HL-60 (cell line): ENCODE measurements around the gene MYLIP.

Experiments used
- GABPA ChIP-seq: IDR thresholded peaks from 2 replicates; pipeline ENCODE4 v1.6.1; 2012; ENCODE audit warnings: low read depth
- POLR2AphosphoS5 ChIP-seq: IDR thresholded peaks from 2 replicates; pipeline ENCODE4 v1.6.1; 2012; ENCODE audit warnings: low read depth
- SPI1 ChIP-seq: IDR thresholded peaks from 2 replicates; pipeline ENCODE4 v1.6.1; 2012; ENCODE audit warnings: low read depth, mild to moderate bottlenecking, borderline replicate concordance
- TF ChIP-seq, protein P1 (sequence below): IDR thresholded peaks from one replicate; pipeline ENCODE4 v1.5.1; 2011; ENCODE audit warnings: low read length, control low read depth, inconsistent platforms; ENCODE audit not compliant: insufficient read depth
- TF ChIP-seq, protein P2 (sequence below): IDR thresholded peaks from 2 replicates; pipeline ENCODE4 v1.6.1; 2012; ENCODE audit warnings: low read depth; ENCODE audit not compliant: insufficient replicate concordance

DNA sequence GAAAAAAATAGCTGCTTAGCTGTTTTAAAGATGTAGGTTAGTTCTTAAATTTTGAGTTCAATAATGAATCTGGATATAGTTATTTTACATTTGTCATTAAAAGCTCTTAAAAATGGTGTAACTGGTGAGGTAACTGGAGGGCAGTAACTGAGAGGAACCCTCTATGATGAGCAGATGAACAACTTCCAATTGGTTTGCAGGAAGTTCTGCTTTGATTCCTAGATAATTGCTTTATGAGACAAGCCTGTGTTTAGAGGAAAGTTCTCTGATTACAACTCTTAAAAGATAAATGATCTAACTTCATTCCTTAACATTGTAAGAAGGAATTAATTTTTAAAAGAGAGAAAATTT is 8.5 kb downstream of the MYLIP start:
- TF ChIP-seq, protein P1, sequence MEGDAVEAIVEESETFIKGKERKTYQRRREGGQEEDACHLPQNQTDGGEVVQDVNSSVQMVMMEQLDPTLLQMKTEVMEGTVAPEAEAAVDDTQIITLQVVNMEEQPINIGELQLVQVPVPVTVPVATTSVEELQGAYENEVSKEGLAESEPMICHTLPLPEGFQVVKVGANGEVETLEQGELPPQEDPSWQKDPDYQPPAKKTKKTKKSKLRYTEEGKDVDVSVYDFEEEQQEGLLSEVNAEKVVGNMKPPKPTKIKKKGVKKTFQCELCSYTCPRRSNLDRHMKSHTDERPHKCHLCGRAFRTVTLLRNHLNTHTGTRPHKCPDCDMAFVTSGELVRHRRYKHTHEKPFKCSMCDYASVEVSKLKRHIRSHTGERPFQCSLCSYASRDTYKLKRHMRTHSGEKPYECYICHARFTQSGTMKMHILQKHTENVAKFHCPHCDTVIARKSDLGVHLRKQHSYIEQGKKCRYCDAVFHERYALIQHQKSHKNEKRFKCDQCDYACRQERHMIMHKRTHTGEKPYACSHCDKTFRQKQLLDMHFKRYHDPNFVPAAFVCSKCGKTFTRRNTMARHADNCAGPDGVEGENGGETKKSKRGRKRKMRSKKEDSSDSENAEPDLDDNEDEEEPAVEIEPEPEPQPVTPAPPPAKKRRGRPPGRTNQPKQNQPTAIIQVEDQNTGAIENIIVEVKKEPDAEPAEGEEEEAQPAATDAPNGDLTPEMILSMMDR = no peak
- TF ChIP-seq POLR2AphosphoS5 (no peak), SPI1 (no peak), GABPA (no peak)
- TF ChIP-seq, protein P2, sequence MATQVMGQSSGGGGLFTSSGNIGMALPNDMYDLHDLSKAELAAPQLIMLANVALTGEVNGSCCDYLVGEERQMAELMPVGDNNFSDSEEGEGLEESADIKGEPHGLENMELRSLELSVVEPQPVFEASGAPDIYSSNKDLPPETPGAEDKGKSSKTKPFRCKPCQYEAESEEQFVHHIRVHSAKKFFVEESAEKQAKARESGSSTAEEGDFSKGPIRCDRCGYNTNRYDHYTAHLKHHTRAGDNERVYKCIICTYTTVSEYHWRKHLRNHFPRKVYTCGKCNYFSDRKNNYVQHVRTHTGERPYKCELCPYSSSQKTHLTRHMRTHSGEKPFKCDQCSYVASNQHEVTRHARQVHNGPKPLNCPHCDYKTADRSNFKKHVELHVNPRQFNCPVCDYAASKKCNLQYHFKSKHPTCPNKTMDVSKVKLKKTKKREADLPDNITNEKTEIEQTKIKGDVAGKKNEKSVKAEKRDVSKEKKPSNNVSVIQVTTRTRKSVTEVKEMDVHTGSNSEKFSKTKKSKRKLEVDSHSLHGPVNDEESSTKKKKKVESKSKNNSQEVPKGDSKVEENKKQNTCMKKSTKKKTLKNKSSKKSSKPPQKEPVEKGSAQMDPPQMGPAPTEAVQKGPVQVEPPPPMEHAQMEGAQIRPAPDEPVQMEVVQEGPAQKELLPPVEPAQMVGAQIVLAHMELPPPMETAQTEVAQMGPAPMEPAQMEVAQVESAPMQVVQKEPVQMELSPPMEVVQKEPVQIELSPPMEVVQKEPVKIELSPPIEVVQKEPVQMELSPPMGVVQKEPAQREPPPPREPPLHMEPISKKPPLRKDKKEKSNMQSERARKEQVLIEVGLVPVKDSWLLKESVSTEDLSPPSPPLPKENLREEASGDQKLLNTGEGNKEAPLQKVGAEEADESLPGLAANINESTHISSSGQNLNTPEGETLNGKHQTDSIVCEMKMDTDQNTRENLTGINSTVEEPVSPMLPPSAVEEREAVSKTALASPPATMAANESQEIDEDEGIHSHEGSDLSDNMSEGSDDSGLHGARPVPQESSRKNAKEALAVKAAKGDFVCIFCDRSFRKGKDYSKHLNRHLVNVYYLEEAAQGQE = no peak
